Smooth muscle cell (in vitro differentiated cells): Measurements from ENCODE around the gene ABI3BP. TPM values are rescaled to one million over a fixed set of nuclear protein-coding genes. Genes with fewer than 3 reads are reported as not detected.

Source experiments
- DNase-seq: peaks from one replicate; lab custom pipeline; 2025; ENCODE audit not compliant: unreplicated experiment; lab: John Stamatoyannopoulos, UW
- H2AFZ ChIP-seq: fragments of 200-600 bp; sonication (generic); 2 replicates; pipeline ENCODE4 v1.6.0; 2016; ENCODE audit warnings: antibody characterized with exemption, low read depth, mild to moderate bottlenecking
- H3F3A ChIP-seq: fragments of 200-600 bp; sonication (generic); 2 replicates; pipeline ENCODE4 v1.6.0; 2017; ENCODE audit warnings: antibody characterized with exemption, low read depth
- H3K27ac ChIP-seq: fragments of 200-600 bp; sonication (generic); 2 replicates; pipeline ENCODE4 v1.5.1; 2016; ENCODE audit warnings: low read depth, mild to moderate bottlenecking
- H3K27me3 ChIP-seq: fragments of 200-600 bp; sonication (generic); 2 replicates; pipeline ENCODE4 v1.6.1; 2016; ENCODE audit warnings: low read depth, mild to moderate bottlenecking
- H3K36me3 ChIP-seq: fragments of 200-600 bp; sonication (generic); 2 replicates; pipeline ENCODE4 v1.5.1; 2016; ENCODE audit warnings: low read depth
- H3K4me1 ChIP-seq: fragments of 200-600 bp; sonication (generic); 2 replicates; pipeline ENCODE4 v1.5.1; 2016; ENCODE audit warnings: low read depth
- H3K4me2 ChIP-seq: fragments of 200-600 bp; sonication (generic); 2 replicates; pipeline ENCODE4 v1.6.0; 2016; ENCODE audit warnings: mild to moderate bottlenecking
- H3K4me3 ChIP-seq: fragments of 200-600 bp; sonication (generic); 2 replicates; pipeline ENCODE4 v1.5.1; 2016; ENCODE audit warnings: mild to moderate bottlenecking
- H3K79me2 ChIP-seq: fragments of 200-600 bp; sonication (generic); 2 replicates; pipeline ENCODE4 v1.6.0; 2016; ENCODE audit warnings: low read depth, mild to moderate bottlenecking
- H3K9ac ChIP-seq: fragments of 200-600 bp; sonication (generic); 2 replicates; pipeline ENCODE4 v1.6.0; 2016; ENCODE audit warnings: low read depth
- H3K9me3 ChIP-seq: fragments of 200-600 bp; sonication (generic); replicated peaks from 2 replicates; pipeline ENCODE4 v1.5.1; 2016; ENCODE audit warnings: low read depth
- H4K20me1 ChIP-seq: fragments of 200-600 bp; sonication (generic); 2 replicates; pipeline ENCODE4 v1.6.0; 2016; ENCODE audit warnings: low read depth
- WGBS: methylation state at CpG from one replicate; pipeline ENCODE4 v1.1.7; 2016; ENCODE audit warnings: low lambda C conversion rate; 5-methylcytosine and 5-hydroxymethylcytosine counted together
- polyA plus RNA-seq: library from polyadenylated mRNA; unstranded; fragments of >200 nt; fragmentation: Nextera tagmentation; extraction: Ambion mirVana; gene quantifications from 2 replicates; pipeline ENCODE4 v1.2.1, GENCODE V29; 2016
- total RNA-seq: library from RNA; depleted of rRNA; stranded (reverse); fragments of >200 nt; gene quantifications from 2 replicates; pipeline ENCODE4 v1.2.3, GENCODE V29; 2014
- TF ChIP-seq, protein P1 (sequence below): fragments of 200-600 bp; sonication (generic); IDR thresholded peaks from 2 replicates; pipeline ENCODE4 v1.5.1; 2017; ENCODE audit warnings: borderline replicate concordance, mild to moderate bottlenecking, antibody characterized with exemption; ENCODE audit not compliant: insufficient read depth, poor library complexity, severe bottlenecking

ABI3BP gene
- total and polyA plus RNA-seq, 2 experiments from 2014 or later: 0.47 to 0.58 TPM

DNA sequence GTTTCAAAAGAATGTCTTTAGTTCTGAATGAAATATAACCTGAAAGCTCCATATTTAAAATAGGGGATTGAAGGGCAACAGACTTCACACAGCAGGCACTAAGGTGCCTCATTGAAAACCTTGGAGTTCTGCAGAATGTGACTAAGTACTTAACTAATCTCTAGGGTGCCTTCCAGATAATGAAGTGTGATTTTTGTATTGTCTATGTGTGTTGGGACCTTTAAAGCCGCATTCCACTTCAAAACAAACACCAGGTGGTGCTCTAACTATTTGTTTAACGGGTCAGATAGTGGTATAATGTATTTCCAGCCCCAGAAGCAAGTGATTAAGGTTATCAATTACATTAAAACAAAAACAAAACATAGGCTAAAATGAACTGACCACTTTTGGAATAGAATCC lies 255.9 kb downstream of the ABI3BP start:
- Histone ChIP-seq H3F3A (no peaks in the 10 kb centered on the region), H3K9me3 (no peaks in the 10 kb centered on the region), H3K9ac (no peak overlapping the region), H3K27ac (no peak overlapping the region), H3K4me3 (no peak overlapping the region), H3K36me3 (peaks cover 53% of the 10 kb centered on the region), H2AFZ (no peak overlapping the region), H3K4me1 (no peaks in the 10 kb centered on the region), H3K4me2 (no peak overlapping the region), H4K20me1 (peaks cover 100% of the 10 kb centered on the region), H3K79me2 (peaks cover 68% of the 10 kb centered on the region), H3K27me3 (no peaks in the 10 kb centered on the region)
- TF ChIP-seq, protein P1, sequence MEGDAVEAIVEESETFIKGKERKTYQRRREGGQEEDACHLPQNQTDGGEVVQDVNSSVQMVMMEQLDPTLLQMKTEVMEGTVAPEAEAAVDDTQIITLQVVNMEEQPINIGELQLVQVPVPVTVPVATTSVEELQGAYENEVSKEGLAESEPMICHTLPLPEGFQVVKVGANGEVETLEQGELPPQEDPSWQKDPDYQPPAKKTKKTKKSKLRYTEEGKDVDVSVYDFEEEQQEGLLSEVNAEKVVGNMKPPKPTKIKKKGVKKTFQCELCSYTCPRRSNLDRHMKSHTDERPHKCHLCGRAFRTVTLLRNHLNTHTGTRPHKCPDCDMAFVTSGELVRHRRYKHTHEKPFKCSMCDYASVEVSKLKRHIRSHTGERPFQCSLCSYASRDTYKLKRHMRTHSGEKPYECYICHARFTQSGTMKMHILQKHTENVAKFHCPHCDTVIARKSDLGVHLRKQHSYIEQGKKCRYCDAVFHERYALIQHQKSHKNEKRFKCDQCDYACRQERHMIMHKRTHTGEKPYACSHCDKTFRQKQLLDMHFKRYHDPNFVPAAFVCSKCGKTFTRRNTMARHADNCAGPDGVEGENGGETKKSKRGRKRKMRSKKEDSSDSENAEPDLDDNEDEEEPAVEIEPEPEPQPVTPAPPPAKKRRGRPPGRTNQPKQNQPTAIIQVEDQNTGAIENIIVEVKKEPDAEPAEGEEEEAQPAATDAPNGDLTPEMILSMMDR: peak; percentile 34
- DNase-seq: no peak
- WGBS: 53% methylated on average over 2 of the region's 2 CpGs

DNA sequence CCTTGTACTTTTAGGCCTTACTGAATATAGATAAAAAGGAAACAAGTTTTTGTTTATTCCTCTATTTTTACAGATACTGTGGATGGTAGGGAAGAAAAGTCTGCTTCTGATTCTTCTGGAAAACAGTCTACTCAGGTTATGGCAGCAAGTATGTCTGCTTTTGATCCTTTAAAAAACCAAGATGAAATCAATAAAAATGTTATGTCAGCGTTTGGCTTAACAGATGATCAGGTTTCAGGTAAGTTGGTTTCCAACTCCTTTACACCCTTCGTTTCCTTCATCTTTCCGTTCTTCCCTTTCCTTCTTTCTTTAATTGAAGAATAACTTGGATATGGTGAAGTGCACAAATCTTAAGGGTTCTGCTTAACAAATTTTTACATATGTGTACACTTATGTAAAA lies 260.8 kb downstream of the ABI3BP start:
- H3K9me3 ChIP-seq: no peaks in the 10 kb centered on the region
- H3K4me2 ChIP-seq: no peak overlapping the region
- WGBS: 94% methylated on average over 3 of the region's 3 CpGs
- H3K4me1 ChIP-seq: no peaks in the 10 kb centered on the region
- peaks cover 96% of the 10 kb centered on the region for H3K79me2 ChIP-seq
- TF ChIP-seq, protein P1: no peak
- H4K20me1 ChIP-seq: peaks cover 100% of the 10 kb centered on the region
- no peak overlapping the region for H2AFZ ChIP-seq
- no peaks in the 10 kb centered on the region for H3K27me3 ChIP-seq
- H3K4me3 ChIP-seq: no peak overlapping the region
- H3K36me3 ChIP-seq: peaks cover 28% of the 10 kb centered on the region
- no peak overlapping the region for H3K9ac ChIP-seq
- DNase-seq: no peak
- H3K27ac ChIP-seq: no peak overlapping the region
- peaks cover 3% of the 10 kb centered on the region for H3F3A ChIP-seq

DNA sequence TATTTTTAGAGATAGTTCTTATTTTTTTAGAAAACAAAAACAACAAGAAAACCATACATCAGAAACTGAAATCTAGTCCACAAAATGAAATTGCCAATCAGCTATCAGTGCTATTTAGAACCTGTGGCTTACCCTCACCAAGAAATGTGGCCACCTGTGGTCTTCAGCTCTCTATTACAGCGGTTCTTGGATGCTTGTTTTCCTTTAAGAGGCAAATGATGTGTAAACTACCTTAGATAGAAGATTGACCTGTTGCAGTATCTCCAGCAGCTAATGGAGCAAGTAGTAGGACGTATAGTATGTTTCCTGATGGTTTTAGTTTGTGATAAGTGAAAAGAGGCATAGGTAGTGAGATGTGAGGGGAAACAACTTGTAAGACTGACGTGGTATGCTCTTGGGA lies 262.7 kb downstream of the ABI3BP start:
- TF ChIP-seq, protein P1: no peak
- no peaks in the 10 kb centered on the region for H3K27me3 ChIP-seq
- H4K20me1 ChIP-seq: peaks cover 100% of the 10 kb centered on the region
- no peak overlapping the region for H3K4me3 ChIP-seq
- no peak for DNase-seq
- WGBS: 74% methylated on average over 3 of the region's 3 CpGs
- no peaks in the 10 kb centered on the region for H3K4me1 ChIP-seq
- no peak overlapping the region for H3K4me2 ChIP-seq
- no peaks in the 10 kb centered on the region for H3K9me3 ChIP-seq
- H2AFZ ChIP-seq: no peak overlapping the region
- peaks cover 3% of the 10 kb centered on the region for H3F3A ChIP-seq
- peaks cover 14% of the 10 kb centered on the region for H3K36me3 ChIP-seq
- peaks cover 99% of the 10 kb centered on the region for H3K79me2 ChIP-seq
- H3K27ac ChIP-seq: peak overlapping the region; percentile 34
- H3K9ac ChIP-seq: no peak overlapping the region

DNA sequence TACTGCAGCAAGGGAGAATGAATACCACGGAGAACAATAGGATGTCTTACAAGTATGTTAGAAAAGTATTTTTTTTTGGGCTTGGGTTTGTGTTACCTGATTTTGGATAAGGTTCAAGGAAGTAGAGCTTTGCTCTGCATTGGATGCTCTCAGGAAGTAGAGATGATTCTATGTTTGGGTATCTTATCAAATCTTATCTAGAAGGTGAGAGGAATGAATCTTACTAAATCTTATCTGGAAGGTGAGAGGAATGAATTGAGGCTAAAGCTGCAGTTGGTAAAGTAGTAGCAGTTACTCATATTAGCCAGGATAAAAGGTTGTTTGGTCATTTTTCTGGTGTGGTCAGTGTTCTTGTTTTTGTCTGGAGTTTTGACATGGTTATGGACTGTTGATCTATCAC lies 266.5 kb downstream of the ABI3BP start:
- TF ChIP-seq, protein P1: no peak
- Histone ChIP-seq H3K79me2 (peaks cover 98% of the 10 kb centered on the region), H2AFZ (no peak overlapping the region), H3K4me3 (no peak overlapping the region), H3K27me3 (no peaks in the 10 kb centered on the region), H3K27ac (peak overlapping the region; percentile 4), H4K20me1 (peaks cover 100% of the 10 kb centered on the region), H3K36me3 (peaks cover 28% of the 10 kb centered on the region), H3K9me3 (no peaks in the 10 kb centered on the region), H3K4me1 (no peaks in the 10 kb centered on the region), H3K4me2 (no peak overlapping the region), H3K9ac (no peak overlapping the region), H3F3A (peaks cover 3% of the 10 kb centered on the region)
- DNase-seq: no peak
- 97% methylated on average over 1 of the region's 1 CpG for WGBS
